GM12878 (cell line): ENCODE results near the gene S100A6. TPM values are rescaled to one million over a fixed set of nuclear protein-coding genes. Genes with fewer than 3 reads are reported as not detected.

Experiments
- ATAC-seq: fragments of 200-7000 bp; cut with Tn5 transposase; 3 replicates; pipeline ENCODE4 v1.9.1; 2020; ENCODE audit warnings: mild to moderate bottlenecking, moderate library complexity
- BruUV-seq: library from RNA; stranded (reverse); fragments of 400-500 nt; replicated peaks from 2 replicates; lab custom pipeline; 2021; lab: Mats Ljungman, UMichigan
- CTCF ChIA-PET: fragments of 300-600 bp; sonication (Branson Sonifier 250); formaldehyde crosslinking; extraction: SDS; loops from one replicate; lab custom pipeline; 2021; ENCODE audit warnings: inconsistent platforms; lab: Yijun Ruan, JAX
- POLR2A ChIA-PET: fragments of 350-600 bp; formaldehyde crosslinking; extraction: SDS; loops from one replicate; lab custom pipeline; 2021; ENCODE audit warnings: inconsistent platforms; lab: Charles Lee
- RAD21 ChIA-PET: fragments of 300-600 bp; sonication (Branson Sonifier 250); formaldehyde crosslinking; loops from one replicate; lab custom pipeline; 2023; ENCODE audit warnings: antibody characterized with exemption; ENCODE audit not compliant: unreplicated experiment; lab: Charles Lee
- SMC1A ChIA-PET: fragments of 300-600 bp; sonication (Branson Sonifier 250); formaldehyde crosslinking; loops from one replicate; lab custom pipeline; 2023; ENCODE audit not compliant: unreplicated experiment, uncharacterized antibody; lab: Charles Lee
- DNase-seq: peaks from one replicate; pipeline ENCODE4 v3.0.0-alpha.2; 2011; ENCODE audit warnings: low read depth, low spot score
- FAIRE-seq: peaks from 3 replicates; lab custom pipeline; 2011; peaks lifted over from hg19 to GRCh38; lab: Jason Lieb, UNC
- H2AFZ ChIP-seq: 2 replicates; pipeline ENCODE4 v1.6.0; 2011; ENCODE audit warnings: low read depth, low read length, control low read depth; ENCODE audit not compliant: control insufficient read depth
- H3K27ac ChIP-seq: 2 replicates; pipeline ENCODE4 v1.5.1; 2011; ENCODE audit warnings: control low read depth; ENCODE audit not compliant: control insufficient read depth, insufficient read depth
- H3K27me3 ChIP-seq, 2 experiments: replicated peaks in 1 of 2; 2 replicates each; pipeline versions ENCODE4 v1.6.0 to v1.6.1; 2011; ENCODE audit warnings: low read length in 1 of 2; ENCODE audit not compliant: control insufficient read depth in 2 of 2, insufficient read depth in 2 of 2
- H3K36me3 ChIP-seq, 2 experiments: 2 replicates each; pipeline ENCODE4 v1.5.1; 2011; ENCODE audit warnings: low read length in 1 of 2; ENCODE audit not compliant: control insufficient read depth in 2 of 2, insufficient read depth in 2 of 2
- H3K4me1 ChIP-seq: 2 replicates; pipeline ENCODE4 v1.6.1; 2011; ENCODE audit warnings: mild to moderate bottlenecking, low read length, moderate library complexity, mixed read lengths; ENCODE audit not compliant: control insufficient read depth, insufficient read depth
- H3K4me2 ChIP-seq: 2 replicates; pipeline ENCODE4 v1.6.0; 2011; ENCODE audit warnings: control low read depth; ENCODE audit not compliant: control insufficient read depth, insufficient read depth
- H3K4me3 ChIP-seq: fragments of 200-600 bp; sonication (generic); 2 replicates; pipeline ENCODE4 v1.5.1; 2016
- H3K79me2 ChIP-seq: 2 replicates; pipeline ENCODE4 v1.6.0; 2011; ENCODE audit warnings: low read length; ENCODE audit not compliant: control insufficient read depth, insufficient read depth
- H3K9ac ChIP-seq: 2 replicates; pipeline ENCODE4 v1.8.0; 2011; ENCODE audit warnings: low read length, control low read depth, mixed read lengths; ENCODE audit not compliant: control insufficient read depth, insufficient read depth
- H3K9me3 ChIP-seq: replicated peaks from 3 replicates; pipeline ENCODE4 v1.5.1; 2011; ENCODE audit warnings: mild to moderate bottlenecking, low read length; ENCODE audit not compliant: control insufficient read depth, insufficient read depth
- H4K20me1 ChIP-seq: 2 replicates; pipeline ENCODE4 v1.6.0; 2011; ENCODE audit not compliant: control insufficient read depth, insufficient read depth
- CREM ChIP-seq: IDR thresholded peaks from 2 replicates; pipeline ENCODE4 v1.6.1; 2014; ENCODE audit warnings: antibody characterized with exemption, low read depth
- KLF5 ChIP-seq: fragments of 450-650 bp; IDR thresholded peaks from 2 replicates; pipeline ENCODE4 v1.6.1; 2014; ENCODE audit warnings: mild to moderate bottlenecking; ENCODE audit not compliant: partially characterized antibody
- MYB ChIP-seq: fragments of 150-350 bp; IDR thresholded peaks from 2 replicates; pipeline ENCODE4 v1.6.1; 2014; ENCODE audit warnings: mild to moderate bottlenecking, low read depth, low read length, borderline replicate concordance
- MYC ChIP-seq: IDR thresholded peaks from 2 replicates; pipeline ENCODE4 v1.6.1; 2011; ENCODE audit warnings: mild to moderate bottlenecking, low read length, moderate library complexity, inconsistent platforms; ENCODE audit not compliant: insufficient read depth, insufficient replicate concordance, insufficient read length, severe bottlenecking
- POLR2AphosphoS5 ChIP-seq: IDR thresholded peaks from 2 replicates; pipeline ENCODE4 v1.6.1; 2011; ENCODE audit warnings: mild to moderate bottlenecking, low read length, inconsistent platforms
- SIX5 ChIP-seq: IDR thresholded peaks from 2 replicates; pipeline ENCODE4 v1.6.1; 2011; ENCODE audit warnings: mild to moderate bottlenecking, low read depth, low read length, moderate library complexity; ENCODE audit not compliant: severe bottlenecking
- SP1 ChIP-seq: IDR thresholded peaks from one replicate; pipeline ENCODE4 v1.6.1; 2011; ENCODE audit warnings: low read depth, low read length
- ZBTB33 ChIP-seq: fragments of 450-650 bp; IDR thresholded peaks from 2 replicates; pipeline ENCODE4 v1.6.1; 2017; ENCODE audit warnings: mild to moderate bottlenecking
- WGBS: methylation state at CpG from one replicate; pipeline ENCODE4 v1.1.6; 2016; ENCODE audit warnings: low lambda C conversion rate; ENCODE audit not compliant: insufficient replicate concordance, insufficient coverage; ENCODE audit errors: missing lambda C conversion rate; 5-methylcytosine and 5-hydroxymethylcytosine counted together
- in situ Hi-C: fragments of 300-500 bp; cut with MboI; formaldehyde crosslinking; loops from 9 replicates; pipeline ENCODE4 v1.14.3; 2018; ENCODE audit warnings: mixed read lengths
- intact Hi-C: fragments of 100-400 bp; cut with micrococcal nuclease; formaldehyde crosslinking; loops from one replicate; pipeline ENCODE4 v1.14.2; 2022; ENCODE audit not compliant: unreplicated experiment
- polyA plus RNA-seq, 11 experiments: library from polyadenylated mRNA; depleted of rRNA in 4 of 11; unstranded in 6 of 11; stranded (reverse) in 5 of 11; fragments of >200 nt; fragmentation: Nextera tagmentation in 4 of 11; fragmentation: Illumina TruSeq in 1 of 11; extraction: Ambion mirVana in 4 of 11; extraction: Trizol in 1 of 11; gene quantifications; 1 replicate in 1 of 11; 2 replicates in 10 of 11; pipeline versions ENCODE4 v1.2.1 to v1.2.3, GENCODE V29; 2011 to 2016; ENCODE audit warnings: inconsistent platforms in 2 of 11, missing spikeins in 2 of 11, low read depth in 1 of 11
- total RNA-seq, 4 experiments: library from RNA; depleted of rRNA in 3 of 4; stranded (reverse); fragments of >200 nt in 3 of 4; fragmentation: Illumina TruSeq in 1 of 4; extraction: Trizol in 1 of 4; gene quantifications; 2 replicates each; pipeline versions ENCODE4 v1.2.1 to v1.2.3, GENCODE V29; 2013 to 2021

Gene S100A6
- total and polyA plus RNA-seq, 10 of the 15 experiments (the other 5 are each of a cell fraction or from before 2014, with no cell fraction given), result 7.2 to 121 (median 45.7) TPM

- RAD21 ChIA-PET, result interaction anchor here (1.1 kb wide), 1 partner anchor 13 kb away, joined by 3 read pairs; the partner anchor contains the start of gene S100A5
- WGBS, result 35% methylated on average over 12 of the region's 12 CpGs
Observed at GRCh38 chr1:153553096-153553495, 17.3 kb upstream of the S100A6 start.

More at GRCh38 chr1:153553096-153553495, 17.3 kb upstream of the S100A6 start:
- ChIA-PET CTCF (interaction anchor here (0.6 to 3.4 kb wide), 7 partner anchors 8 to 197 kb away, joined by 3 to 27 read pairs (median 3); no protein-coding TSS in a partner anchor), POLR2A (no interaction called here)
- Histone ChIP-seq H3K79me2 (no peaks in the 10 kb centered on the region), H4K20me1 (no peaks in the 10 kb centered on the region), H3K27me3 (no peaks in the 10 kb centered on the region), H3K27ac (no peak overlapping the region)
- FAIRE-seq, result no peak
- no peak for TF ChIP-seq SP1
- no peak for TF ChIP-seq ZBTB33
- TF ChIP-seq MYB, result no peak
- TF ChIP-seq MYC, result no peak
- no peak for TF ChIP-seq SIX5
- no peak for TF ChIP-seq POLR2AphosphoS5
- TF ChIP-seq KLF5, result no peak
- TF ChIP-seq CREM, result no peak
- TF ChIP-seq, all 136 proteins: peak for 0
- BruUV-seq, result no TSS peak
- intact Hi-C loops, result no loop called here
- no peak for DNase-seq
- no peak overlapping the region for H3K4me2 ChIP-seq
- no peaks in the 10 kb centered on the region for H3K9me3 ChIP-seq
- no peak overlapping the region for H2AFZ ChIP-seq
- in situ Hi-C loops, result no loop called here
- no peak overlapping the region for H3K4me3 ChIP-seq
- H3K9ac ChIP-seq, result no peak overlapping the region
- H3K4me1 ChIP-seq, result no peaks in the 10 kb centered on the region
- no peaks in the 10 kb centered on the region for H3K36me3 ChIP-seq
- ATAC-seq, result no peak
- SMC1A ChIA-PET, result interaction anchor here (0.9 to 1.8 kb wide), 3 partner anchors 8 to 21 kb away, joined by 3 to 10 read pairs (median 3); partner anchors contain the start of gene S100A2
